IMR-90 (cell line): Measurements from ENCODE around the gene KBTBD12. TPM values are rescaled to one million over a fixed set of nuclear protein-coding genes. Genes with fewer than 3 reads are reported as not detected.

Experiments used
- ATAC-seq: fragments of 200-7000 bp; cut with Tn5 transposase; 2 replicates; pipeline ENCODE4 v1.9.1; 2020; ENCODE audit warnings: low read depth, mild to moderate bottlenecking, moderate library complexity
- BruUV-seq: library from RNA; stranded (reverse); fragments of 400-500 nt; replicated peaks from 2 replicates; lab custom pipeline; 2021; lab: Mats Ljungman, UMichigan
- CTCF ChIA-PET: fragments of 300-600 bp; formaldehyde crosslinking; extraction: SDS; loops from one replicate; lab custom pipeline; 2021; ENCODE audit warnings: antibody characterized with exemption; lab: Yijun Ruan, JAX
- POLR2A ChIA-PET: fragments of 300-600 bp; sonication (Branson Sonifier 250); formaldehyde crosslinking; loops from one replicate; lab custom pipeline; 2022; ENCODE audit warnings: antibody characterized with exemption; ENCODE audit not compliant: unreplicated experiment; lab: Charles Lee
- DNase-seq: peaks from one replicate; pipeline ENCODE4 v3.0.0; 2013
- H2AFZ ChIP-seq: replicated peaks from 2 replicates; pipeline ENCODE3; 2013; ENCODE audit warnings: low read length, mild to moderate bottlenecking; ENCODE audit not compliant: poor library complexity
- H2AK5ac ChIP-seq: 2 replicates; pipeline ENCODE4 v1.6.1; 2013; ENCODE audit warnings: low read depth, low read length, inconsistent platforms
- H2AK9ac ChIP-seq: replicated peaks from 2 replicates; pipeline ENCODE3; 2013; ENCODE audit warnings: mild to moderate bottlenecking, low read depth, low read length, moderate library complexity; ENCODE audit not compliant: poor library complexity
- H2BK120ac ChIP-seq: 2 replicates; pipeline ENCODE4 v1.6.1; 2013; ENCODE audit warnings: low read depth, low read length, inconsistent platforms
- H2BK15ac ChIP-seq: 3 replicates; pipeline ENCODE4 v1.6.1; 2013; ENCODE audit warnings: low read depth, low read length, inconsistent platforms
- H2BK20ac ChIP-seq: 2 replicates; pipeline ENCODE4 v1.6.1; 2013; ENCODE audit warnings: low read depth, mild to moderate bottlenecking, inconsistent platforms, low read length, moderate library complexity
- H2BK5ac ChIP-seq: 2 replicates; pipeline ENCODE4 v1.6.1; 2013; ENCODE audit warnings: mild to moderate bottlenecking, low read depth, low read length, inconsistent platforms; ENCODE audit not compliant: poor library complexity, severe bottlenecking
- H3K14ac ChIP-seq: replicated peaks from 2 replicates; pipeline ENCODE4 v1.6.1; 2013; ENCODE audit warnings: low read depth, low read length, inconsistent platforms
- H3K18ac ChIP-seq: 2 replicates; pipeline ENCODE4 v1.6.1; 2013; ENCODE audit warnings: low read depth, low read length, control low read depth
- H3K23ac ChIP-seq: 2 replicates; pipeline ENCODE4 v1.6.1; 2013; ENCODE audit warnings: low read depth, low read length, inconsistent platforms
- H3K27ac ChIP-seq: 2 replicates; pipeline ENCODE4 v1.5.1; 2013; ENCODE audit warnings: mild to moderate bottlenecking, control low read depth, low read length; ENCODE audit not compliant: insufficient read depth
- H3K27me3 ChIP-seq: 2 replicates; pipeline ENCODE4 v1.6.1; 2013; ENCODE audit warnings: low read length; ENCODE audit not compliant: control insufficient read depth, insufficient read depth
- H3K36me3 ChIP-seq: 2 replicates; pipeline ENCODE4 v1.6.1; 2013; ENCODE audit warnings: low read length, mixed read lengths; ENCODE audit not compliant: control insufficient read depth, insufficient read depth
- H3K4ac ChIP-seq: 2 replicates; pipeline ENCODE4 v1.6.1; 2013; ENCODE audit warnings: low read depth, low read length, inconsistent platforms
- H3K4me1 ChIP-seq: 2 replicates; pipeline ENCODE4 v1.6.1; 2013; ENCODE audit warnings: low read length, mixed read lengths; ENCODE audit not compliant: control insufficient read depth, insufficient read depth
- H3K4me2 ChIP-seq: 2 replicates; pipeline ENCODE4 v1.6.1; 2013; ENCODE audit warnings: low read depth, mild to moderate bottlenecking, control low read depth, low read length, moderate library complexity
- H3K4me3 ChIP-seq: 2 replicates; pipeline ENCODE4 v1.5.1; 2013; ENCODE audit warnings: low read depth, mild to moderate bottlenecking, control low read depth, low read length, moderate library complexity; ENCODE audit not compliant: insufficient read depth
- H3K56ac ChIP-seq: 2 replicates; pipeline ENCODE4 v1.6.1; 2013; ENCODE audit warnings: low read length, inconsistent platforms; ENCODE audit not compliant: insufficient read depth; ENCODE audit errors: extremely low read depth
- H3K79me1 ChIP-seq, 2 experiments: 2 replicates each; pipeline ENCODE4 v1.6.1; 2013; ENCODE audit warnings: low read length in 2 of 2, inconsistent platforms in 1 of 2, low read depth in 1 of 2
- H3K9ac ChIP-seq: 2 replicates; pipeline ENCODE4 v1.6.1; 2013; ENCODE audit warnings: low read depth, low read length, control low read depth
- H3K9me1 ChIP-seq: 2 replicates; pipeline ENCODE4 v1.6.1; 2013; ENCODE audit warnings: low read length, inconsistent platforms; ENCODE audit not compliant: insufficient read depth
- H3K9me3 ChIP-seq: 2 replicates; pipeline ENCODE4 v1.6.1; 2013; ENCODE audit warnings: low read length; ENCODE audit not compliant: control insufficient read depth, insufficient read depth
- H4K20me1 ChIP-seq: 2 replicates; pipeline ENCODE4 v1.6.1; 2013; ENCODE audit warnings: low read length, inconsistent platforms; ENCODE audit not compliant: insufficient read depth
- H4K5ac ChIP-seq: 2 replicates; pipeline ENCODE4 v1.6.1; 2013; ENCODE audit warnings: mild to moderate bottlenecking, low read depth, low read length, control low read depth
- H4K8ac ChIP-seq, 2 experiments: 2 replicates each; pipeline ENCODE4 v1.6.1; 2013; ENCODE audit warnings: low read depth in 2 of 2, low read length in 2 of 2, control low read depth in 1 of 2, inconsistent platforms in 1 of 2
- H4K91ac ChIP-seq: 2 replicates; pipeline ENCODE4 v1.6.1; 2013; ENCODE audit warnings: low read depth, low read length, inconsistent platforms; ENCODE audit not compliant: insufficient read depth
- BHLHE40 ChIP-seq: fragments of 150-350 bp; IDR thresholded peaks from 2 replicates; pipeline ENCODE4 v1.6.1; 2016; ENCODE audit warnings: mild to moderate bottlenecking, low read depth, low read length
- CEBPB ChIP-seq: IDR thresholded peaks from 2 replicates; pipeline ENCODE4 v1.6.1; 2012; ENCODE audit warnings: low read depth, low read length, improper control_type of control experiment
- CHD1 ChIP-seq: IDR thresholded peaks from 2 replicates; pipeline ENCODE4 v1.6.1; 2012; ENCODE audit warnings: low read depth, low read length, improper control_type of control experiment
- FOS ChIP-seq: fragments of 150-350 bp; IDR thresholded peaks from 2 replicates; pipeline ENCODE4 v1.6.1; 2016; ENCODE audit warnings: low read depth, low read length
- MAFK ChIP-seq: IDR thresholded peaks from 2 replicates; pipeline ENCODE4 v1.6.1; 2012; ENCODE audit warnings: low read depth, low read length, improper control_type of control experiment
- MAZ ChIP-seq: IDR thresholded peaks from 2 replicates; pipeline ENCODE4 v1.6.1; 2012; ENCODE audit warnings: low read depth, mild to moderate bottlenecking, low read length, improper control_type of control experiment, moderate library complexity, borderline replicate concordance
- MXI1 ChIP-seq: IDR thresholded peaks from 2 replicates; pipeline ENCODE4 v1.6.1; 2012; ENCODE audit warnings: low read depth, mild to moderate bottlenecking, low read length, moderate library complexity, borderline replicate concordance
- POLR2A ChIP-seq: IDR thresholded peaks from 2 replicates; pipeline ENCODE4 v1.6.1; 2012; ENCODE audit warnings: mild to moderate bottlenecking, low read depth, low read length
- RAD21 ChIP-seq: IDR thresholded peaks from 2 replicates; pipeline ENCODE4 v1.6.1; 2012; ENCODE audit warnings: low read length, improper control_type of control experiment
- RCOR1 ChIP-seq: IDR thresholded peaks from 2 replicates; pipeline ENCODE4 v1.6.1; 2012; ENCODE audit warnings: mild to moderate bottlenecking, low read length, improper control_type of control experiment; ENCODE audit not compliant: insufficient replicate concordance
- RFX5 ChIP-seq: IDR thresholded peaks from 2 replicates; pipeline ENCODE4 v1.8.0; 2012; ENCODE audit warnings: low read depth, mild to moderate bottlenecking, low read length, moderate library complexity
- SMC3 ChIP-seq: fragments of 150-350 bp; IDR thresholded peaks from 2 replicates; pipeline ENCODE4 v1.6.1; 2016; ENCODE audit warnings: low read depth, mild to moderate bottlenecking, antibody characterized with exemption, low read length, moderate library complexity
- WGBS, 2 experiments: methylation state at CpG; one replicate each; pipeline versions ENCODE4 v1.1.5 to v1.1.7; 2013; ENCODE audit warnings: missing lambda C conversion rate in 2 of 2; ENCODE audit not compliant: insufficient read length in 1 of 2; ENCODE audit errors: extremely low coverage in 2 of 2; 5-methylcytosine and 5-hydroxymethylcytosine counted together
- dilution Hi-C: fragments of 300-500 bp; cut with HindIII; formaldehyde crosslinking; loops from one replicate; pipeline ENCODE4 v1.14.3; 2018; ENCODE audit warnings: low sequenced_read_pairs; ENCODE audit not compliant: unreplicated experiment
- in situ Hi-C: fragments of 300-500 bp; cut with MboI; formaldehyde crosslinking; loops from 3 replicates; pipeline ENCODE4 v1.14.3; 2019; ENCODE audit warnings: low sequenced_read_pairs, inconsistent platforms, mixed read lengths
- intact Hi-C: fragments of 100-400 bp; cut with micrococcal nuclease; formaldehyde crosslinking; loops from 2 replicates; pipeline ENCODE4 v1.10.0; 2022
- polyA plus RNA-seq, 3 experiments: library from polyadenylated mRNA; depleted of rRNA; stranded (reverse); fragments of >200 nt; gene quantifications; 2 replicates each; pipeline ENCODE4 v1.2.3, GENCODE V29; 2012; ENCODE audit warnings: low replicate concordance in 1 of 3
- total RNA-seq: library from RNA; depleted of rRNA; stranded (reverse); fragments of >200 nt; gene quantifications from 2 replicates; pipeline ENCODE4 v1.2.3, GENCODE V29; 2012
- TF ChIP-seq, protein P1 (sequence below): fragments of 150-350 bp; IDR thresholded peaks from 2 replicates; pipeline ENCODE4 v1.6.1; 2017; ENCODE audit warnings: mild to moderate bottlenecking, antibody characterized with exemption, low read length, low read depth
- TF ChIP-seq, protein P2 (sequence below): conservative IDR thresholded peaks from 2 replicates; pipeline ENCODE4 v1.5.1; 2012; ENCODE audit warnings: mild to moderate bottlenecking, low read depth, low read length, improper control_type of control experiment
- TF ChIP-seq, protein P3 (sequence below): fragments of 150-350 bp; IDR thresholded peaks from 2 replicates; pipeline ENCODE4 v1.6.1; 2016; ENCODE audit warnings: low read depth, mild to moderate bottlenecking, low read length, moderate library complexity, borderline replicate concordance

KBTBD12 gene
- total and polyA plus RNA-seq, 2 of the 4 experiments (the other 2 are of a cell fraction), result not detected

DNA sequence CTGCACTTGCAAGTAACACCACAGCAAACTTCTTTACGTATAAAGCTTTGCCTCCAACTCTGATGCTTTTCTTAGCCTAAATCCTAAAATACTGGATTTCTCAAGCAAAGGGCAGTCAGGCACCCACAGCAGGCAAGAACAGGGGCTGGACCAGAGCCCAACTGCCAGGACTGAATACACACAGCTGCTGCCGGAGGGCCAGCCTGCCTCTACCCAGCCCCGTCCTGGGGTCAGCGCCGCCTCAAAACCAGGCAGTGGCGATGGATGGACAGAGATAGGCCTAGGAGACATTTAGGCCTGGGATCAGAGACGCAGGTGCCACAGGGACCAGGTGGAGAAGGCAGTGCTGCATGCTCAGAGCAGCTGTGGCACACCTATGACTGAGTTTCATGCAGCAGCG is 89.6 kb downstream of the KBTBD12 start:
- dilution Hi-C loops (no loop called here), in situ Hi-C loops (no loop called here)
- no TSS peak for BruUV-seq

More for the DNA sequence above, 89.6 kb downstream of the KBTBD12 start:
- no peak overlapping the region for H4K8ac ChIP-seq
- CTCF ChIA-PET, result no interaction called here
- intact Hi-C loops, result no loop called here
- DNase-seq, result no peak
- H2BK5ac ChIP-seq, result no peak overlapping the region
- H3K56ac ChIP-seq, result no peak overlapping the region
- no peak overlapping the region for H2AK5ac ChIP-seq
- H3K4ac ChIP-seq, result no peak overlapping the region
- TF ChIP-seq, protein P1, sequence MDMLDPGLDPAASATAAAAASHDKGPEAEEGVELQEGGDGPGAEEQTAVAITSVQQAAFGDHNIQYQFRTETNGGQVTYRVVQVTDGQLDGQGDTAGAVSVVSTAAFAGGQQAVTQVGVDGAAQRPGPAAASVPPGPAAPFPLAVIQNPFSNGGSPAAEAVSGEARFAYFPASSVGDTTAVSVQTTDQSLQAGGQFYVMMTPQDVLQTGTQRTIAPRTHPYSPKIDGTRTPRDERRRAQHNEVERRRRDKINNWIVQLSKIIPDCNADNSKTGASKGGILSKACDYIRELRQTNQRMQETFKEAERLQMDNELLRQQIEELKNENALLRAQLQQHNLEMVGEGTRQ, result no peak
- TF ChIP-seq RFX5 (no peak), BHLHE40 (no peak), RCOR1 (no peak), CEBPB (no peak), MAFK (no peak), SMC3 (no peak), POLR2A (no peak), MAZ (no peak), CHD1 (no peak), FOS (no peak), RAD21 (no peak), MXI1 (no peak)
- TF ChIP-seq, protein P2, sequence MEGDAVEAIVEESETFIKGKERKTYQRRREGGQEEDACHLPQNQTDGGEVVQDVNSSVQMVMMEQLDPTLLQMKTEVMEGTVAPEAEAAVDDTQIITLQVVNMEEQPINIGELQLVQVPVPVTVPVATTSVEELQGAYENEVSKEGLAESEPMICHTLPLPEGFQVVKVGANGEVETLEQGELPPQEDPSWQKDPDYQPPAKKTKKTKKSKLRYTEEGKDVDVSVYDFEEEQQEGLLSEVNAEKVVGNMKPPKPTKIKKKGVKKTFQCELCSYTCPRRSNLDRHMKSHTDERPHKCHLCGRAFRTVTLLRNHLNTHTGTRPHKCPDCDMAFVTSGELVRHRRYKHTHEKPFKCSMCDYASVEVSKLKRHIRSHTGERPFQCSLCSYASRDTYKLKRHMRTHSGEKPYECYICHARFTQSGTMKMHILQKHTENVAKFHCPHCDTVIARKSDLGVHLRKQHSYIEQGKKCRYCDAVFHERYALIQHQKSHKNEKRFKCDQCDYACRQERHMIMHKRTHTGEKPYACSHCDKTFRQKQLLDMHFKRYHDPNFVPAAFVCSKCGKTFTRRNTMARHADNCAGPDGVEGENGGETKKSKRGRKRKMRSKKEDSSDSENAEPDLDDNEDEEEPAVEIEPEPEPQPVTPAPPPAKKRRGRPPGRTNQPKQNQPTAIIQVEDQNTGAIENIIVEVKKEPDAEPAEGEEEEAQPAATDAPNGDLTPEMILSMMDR, result no peak
- TF ChIP-seq, protein P3, sequence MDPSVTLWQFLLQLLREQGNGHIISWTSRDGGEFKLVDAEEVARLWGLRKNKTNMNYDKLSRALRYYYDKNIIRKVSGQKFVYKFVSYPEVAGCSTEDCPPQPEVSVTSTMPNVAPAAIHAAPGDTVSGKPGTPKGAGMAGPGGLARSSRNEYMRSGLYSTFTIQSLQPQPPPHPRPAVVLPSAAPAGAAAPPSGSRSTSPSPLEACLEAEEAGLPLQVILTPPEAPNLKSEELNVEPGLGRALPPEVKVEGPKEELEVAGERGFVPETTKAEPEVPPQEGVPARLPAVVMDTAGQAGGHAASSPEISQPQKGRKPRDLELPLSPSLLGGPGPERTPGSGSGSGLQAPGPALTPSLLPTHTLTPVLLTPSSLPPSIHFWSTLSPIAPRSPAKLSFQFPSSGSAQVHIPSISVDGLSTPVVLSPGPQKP, result no peak
- H3K4me2 ChIP-seq, result no peak overlapping the region
- H3K4me3 ChIP-seq, result no peak overlapping the region
- H2AK9ac ChIP-seq, result no peak overlapping the region
- no peak overlapping the region for H3K23ac ChIP-seq
- POLR2A ChIA-PET, result no interaction called here
- no peaks in the 10 kb centered on the region for H4K20me1 ChIP-seq
- H3K9ac ChIP-seq, result no peak overlapping the region
- peaks cover 5% of the 10 kb centered on the region for H3K9me3 ChIP-seq
- no peak overlapping the region for H3K27ac ChIP-seq
- H3K14ac ChIP-seq, result no peak overlapping the region
- H2AFZ ChIP-seq, result peak overlapping the region; percentile 5
- no peak overlapping the region for H2BK20ac ChIP-seq
- H4K5ac ChIP-seq, result no peak overlapping the region
- no peaks in the 10 kb centered on the region for H3K36me3 ChIP-seq
- no peaks in the 10 kb centered on the region; the same call in 1 of the 2 replicates for H3K4me1 ChIP-seq
- H3K18ac ChIP-seq, result no peak overlapping the region
- no peak for ATAC-seq
- no peak overlapping the region for H2BK120ac ChIP-seq
- no peaks in the 10 kb centered on the region for H3K9me1 ChIP-seq
- no peak overlapping the region for H4K91ac ChIP-seq
- H3K79me1 ChIP-seq, result no peaks in the 10 kb centered on the region
- peaks cover 44% of the 10 kb centered on the region for H3K27me3 ChIP-seq
- 54% methylated on average over 6 of the region's 8 CpGs; no CpG with 5 or more reads in 1 of the 2 experiments for WGBS, 2 experiments
- H2BK15ac ChIP-seq, result no peak overlapping the region
